ENCODE data around the gene TBC1D1.

Gene TBC1D1

DNA sequence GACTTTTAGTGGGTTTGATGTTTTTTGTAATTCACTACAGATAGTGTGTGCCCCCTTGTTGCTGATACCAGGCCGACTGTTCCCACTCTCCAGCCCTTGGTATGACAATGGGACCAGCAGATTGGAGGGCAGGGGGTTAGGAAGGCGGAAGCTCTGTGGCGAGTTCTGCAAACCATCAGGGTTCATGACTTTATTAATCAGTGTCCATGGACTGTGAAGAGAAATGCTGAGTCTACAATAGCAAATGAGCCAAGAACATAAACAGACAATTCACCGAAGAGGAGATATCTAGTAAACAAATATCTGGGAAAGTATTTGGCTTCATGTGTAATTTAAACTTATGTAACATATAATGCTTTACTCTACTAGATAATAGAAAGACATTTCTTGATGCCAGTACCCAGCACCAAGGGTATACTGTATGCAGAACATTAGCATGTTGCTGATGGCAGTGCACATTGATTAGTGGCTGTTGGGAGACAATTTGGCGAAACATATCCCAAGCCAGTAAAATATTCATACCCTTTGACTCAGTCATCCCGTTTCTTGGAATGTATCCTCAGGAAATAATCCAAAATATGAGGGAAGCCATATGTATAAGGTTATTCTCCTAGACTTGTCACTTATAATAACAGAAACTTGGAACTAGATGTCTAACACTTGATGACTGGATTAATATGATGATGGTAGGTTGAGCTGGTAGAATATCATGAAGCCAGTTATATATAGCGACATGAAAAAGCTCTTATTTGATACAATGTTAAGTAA is 238.8 kb downstream of the TBC1D1 start:
- H3K27ac ChIP-seq: no peak overlapping the region
- no peak for TF ChIP-seq ZFX (IDR thresholded peaks at IDR 0.05)
- TF ChIP-seq, protein P1, sequence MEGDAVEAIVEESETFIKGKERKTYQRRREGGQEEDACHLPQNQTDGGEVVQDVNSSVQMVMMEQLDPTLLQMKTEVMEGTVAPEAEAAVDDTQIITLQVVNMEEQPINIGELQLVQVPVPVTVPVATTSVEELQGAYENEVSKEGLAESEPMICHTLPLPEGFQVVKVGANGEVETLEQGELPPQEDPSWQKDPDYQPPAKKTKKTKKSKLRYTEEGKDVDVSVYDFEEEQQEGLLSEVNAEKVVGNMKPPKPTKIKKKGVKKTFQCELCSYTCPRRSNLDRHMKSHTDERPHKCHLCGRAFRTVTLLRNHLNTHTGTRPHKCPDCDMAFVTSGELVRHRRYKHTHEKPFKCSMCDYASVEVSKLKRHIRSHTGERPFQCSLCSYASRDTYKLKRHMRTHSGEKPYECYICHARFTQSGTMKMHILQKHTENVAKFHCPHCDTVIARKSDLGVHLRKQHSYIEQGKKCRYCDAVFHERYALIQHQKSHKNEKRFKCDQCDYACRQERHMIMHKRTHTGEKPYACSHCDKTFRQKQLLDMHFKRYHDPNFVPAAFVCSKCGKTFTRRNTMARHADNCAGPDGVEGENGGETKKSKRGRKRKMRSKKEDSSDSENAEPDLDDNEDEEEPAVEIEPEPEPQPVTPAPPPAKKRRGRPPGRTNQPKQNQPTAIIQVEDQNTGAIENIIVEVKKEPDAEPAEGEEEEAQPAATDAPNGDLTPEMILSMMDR (conservative IDR thresholded peaks at IDR 0.05): no peak

DNA sequence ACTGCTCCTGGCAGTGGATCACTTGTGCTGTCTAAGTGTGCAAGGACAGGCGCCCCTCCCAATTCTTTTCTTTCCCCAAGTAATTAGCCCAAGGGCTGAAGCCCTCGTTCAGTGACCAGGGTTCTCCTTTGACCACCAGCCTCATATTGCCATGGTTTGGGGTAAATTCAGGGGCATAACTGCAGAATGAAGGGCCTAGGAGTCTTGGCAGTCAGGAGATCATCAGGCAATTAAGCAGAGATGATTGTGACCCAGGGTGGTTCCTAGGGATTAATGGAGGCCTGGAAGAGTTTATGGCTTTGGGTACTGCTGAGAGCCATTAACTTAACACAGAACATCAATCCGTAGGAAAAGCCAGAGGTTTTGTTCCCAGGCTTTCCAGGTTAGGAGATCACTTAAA is 240.0 kb downstream of the TBC1D1 start:
- no peak for TF ChIP-seq ZFX (IDR thresholded peaks at IDR 0.05)
- TF ChIP-seq, protein P1 (conservative IDR thresholded peaks at IDR 0.05): no peak
- H3K27ac ChIP-seq: no peak overlapping the region

DNA sequence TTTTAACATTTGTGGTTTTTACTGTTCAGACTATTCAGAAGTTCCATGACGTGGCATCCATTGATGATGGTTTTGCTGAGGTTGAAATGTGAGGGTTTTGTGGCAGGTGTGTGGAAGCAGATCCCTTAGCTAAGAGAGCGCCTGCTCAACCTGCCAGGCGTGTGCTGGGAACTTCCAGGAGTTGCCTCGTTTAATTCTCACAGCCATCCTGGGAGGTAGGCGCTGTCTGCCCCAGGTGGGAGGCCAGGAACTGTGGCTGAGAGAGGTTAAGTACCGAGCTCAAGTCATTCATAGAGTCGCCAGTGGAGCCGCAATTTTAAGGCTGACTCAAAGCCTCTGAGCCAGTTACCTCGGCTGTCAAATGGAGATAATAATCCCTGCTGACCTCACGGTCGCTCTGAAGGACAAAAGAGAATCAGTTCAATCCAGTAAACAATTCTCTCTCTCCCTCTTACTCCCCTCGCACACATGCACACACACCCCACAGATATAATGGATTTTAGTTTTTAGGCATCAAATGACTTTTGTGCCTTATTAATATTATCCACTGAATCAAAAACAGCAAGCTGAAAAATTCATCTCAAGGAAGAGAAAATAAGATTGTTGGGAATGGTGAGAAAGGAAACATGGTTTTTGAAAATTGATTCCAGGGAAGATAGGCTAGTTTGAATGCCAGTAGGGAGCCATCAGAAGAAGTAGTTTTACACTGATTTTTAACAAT is 240.6 kb downstream of the TBC1D1 start:
- no peak for TF ChIP-seq ZFX (IDR thresholded peaks at IDR 0.05)
- TF ChIP-seq, protein P1 (conservative IDR thresholded peaks at IDR 0.05): no peak
- H3K27ac ChIP-seq: no peak overlapping the region

DNA sequence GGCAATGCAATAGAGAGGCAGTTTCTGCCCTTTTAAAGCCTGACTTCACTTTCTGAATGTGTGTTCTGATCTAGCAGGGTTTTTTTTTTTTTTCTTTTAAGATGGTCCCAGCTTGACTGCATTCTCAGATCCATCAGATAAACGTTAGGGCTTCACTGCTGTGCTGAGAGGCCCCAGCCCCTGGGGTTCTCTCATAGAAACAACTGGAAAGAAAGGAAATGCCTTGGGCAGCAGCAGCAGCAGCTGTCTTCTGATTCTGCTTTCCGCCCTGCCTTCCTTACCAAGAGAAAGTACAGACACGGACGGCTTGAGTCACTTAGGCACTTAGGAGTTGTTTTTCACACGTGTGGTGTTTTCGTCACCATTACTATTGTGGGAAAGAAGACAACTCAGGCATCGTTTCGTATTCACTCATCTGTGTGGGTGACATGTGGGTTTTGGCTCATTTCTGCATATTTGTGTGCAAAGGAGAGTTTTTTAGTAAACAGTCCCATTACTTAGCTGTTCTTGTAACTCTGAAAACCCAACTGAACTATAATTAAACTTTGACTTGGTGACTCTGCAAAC is 241.3 kb downstream of the TBC1D1 start:
- no peak overlapping the region for H3K27ac ChIP-seq
- TF ChIP-seq ZFX (IDR thresholded peaks at IDR 0.05): no peak
- TF ChIP-seq, protein P1 (conservative IDR thresholded peaks at IDR 0.05): no peak

DNA sequence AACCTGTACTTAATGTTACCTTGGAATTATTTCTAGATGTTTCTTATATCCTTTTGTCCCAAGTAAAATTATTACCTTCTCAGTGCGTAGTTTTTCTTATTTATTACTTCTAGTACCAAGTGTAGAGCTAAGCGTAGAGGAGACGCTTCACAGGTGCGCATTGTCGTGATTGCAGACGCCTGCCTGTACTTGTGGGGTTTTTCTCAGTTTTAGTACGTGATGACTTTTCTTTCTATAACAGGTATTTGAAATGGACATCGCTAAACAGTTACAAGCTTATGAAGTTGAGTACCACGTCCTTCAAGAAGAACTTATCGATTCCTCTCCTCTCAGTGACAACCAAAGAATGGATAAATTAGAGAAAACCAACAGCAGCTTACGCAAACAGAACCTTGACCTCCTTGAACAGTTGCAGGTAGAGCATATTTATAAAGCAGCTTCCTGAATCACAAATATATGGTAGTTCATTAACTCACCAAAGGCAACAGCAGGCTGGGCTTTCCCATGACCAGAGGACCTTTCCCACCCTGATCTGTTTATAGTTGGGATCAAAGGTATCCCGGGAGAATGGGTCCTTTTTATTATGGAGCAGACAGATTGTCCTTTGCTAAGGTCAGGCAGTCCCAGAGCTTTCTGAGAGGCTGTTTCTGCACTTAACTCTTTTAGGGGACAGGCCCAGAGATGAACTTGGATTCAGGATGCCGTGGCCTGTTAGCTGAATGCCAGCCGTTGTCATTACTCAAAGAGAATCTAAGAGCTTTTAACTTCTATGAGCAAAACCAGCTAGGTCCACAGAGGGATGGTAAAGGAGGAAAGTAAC is 242.2 kb downstream of the TBC1D1 start:
- no peak overlapping the region for H3K27ac ChIP-seq
- TF ChIP-seq, protein P1 (conservative IDR thresholded peaks at IDR 0.05): no peak
- no peak for TF ChIP-seq ZFX (IDR thresholded peaks at IDR 0.05)

DNA sequence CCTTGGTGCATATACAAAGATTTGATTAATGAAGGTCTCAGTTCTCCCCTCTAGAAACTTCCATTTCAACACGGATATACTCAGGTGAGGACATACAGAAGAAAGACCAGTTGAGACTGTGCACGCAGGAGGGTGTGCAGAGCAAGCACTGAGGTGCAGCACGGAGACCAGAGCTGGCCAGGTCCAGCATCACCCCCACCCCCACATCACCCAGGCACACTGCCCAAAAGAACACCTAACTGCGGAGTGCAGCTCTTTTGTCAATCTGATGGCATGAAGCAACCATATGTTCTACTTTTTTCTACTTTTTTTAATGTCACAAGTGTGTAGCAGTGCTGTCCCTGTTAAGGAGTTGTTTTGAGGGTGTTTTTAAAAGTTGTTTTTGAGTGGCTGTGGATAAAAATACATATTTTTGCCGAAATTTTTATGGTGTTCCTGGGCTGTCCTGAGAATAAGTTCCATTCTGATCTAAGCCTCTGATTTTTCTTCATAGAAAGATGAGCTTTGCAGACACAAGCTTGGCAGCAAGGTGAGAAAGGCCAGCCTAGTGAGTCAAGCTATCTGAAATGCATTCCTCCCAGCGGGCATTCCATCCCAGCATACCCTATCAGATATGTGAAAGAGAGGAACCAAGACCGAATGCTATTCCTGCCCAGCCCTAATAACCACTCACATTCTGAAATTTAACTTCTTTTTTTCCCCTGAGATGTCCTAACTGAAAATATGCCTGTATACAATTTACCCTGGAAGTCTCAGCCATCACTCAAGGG is 243.0 kb downstream of the TBC1D1 start:
- TF ChIP-seq ZFX (IDR thresholded peaks at IDR 0.05): no peak
- TF ChIP-seq, protein P1 (conservative IDR thresholded peaks at IDR 0.05): no peak
- H3K27ac ChIP-seq: no peak overlapping the region
